Measurements from ENCODE around the gene HEMGN. TPM values are rescaled to one million over a fixed set of nuclear protein-coding genes. Genes with fewer than 3 reads are reported as not detected.
"Not testable (repeated sequence)": the region's sequence is repeated elsewhere in the genome, so short reads cannot be mapped to it uniquely, and the experiment has no call there.

The HEMGN gene
- total RNA-seq, 4 donors from 2014 or later: not detected

DNA sequence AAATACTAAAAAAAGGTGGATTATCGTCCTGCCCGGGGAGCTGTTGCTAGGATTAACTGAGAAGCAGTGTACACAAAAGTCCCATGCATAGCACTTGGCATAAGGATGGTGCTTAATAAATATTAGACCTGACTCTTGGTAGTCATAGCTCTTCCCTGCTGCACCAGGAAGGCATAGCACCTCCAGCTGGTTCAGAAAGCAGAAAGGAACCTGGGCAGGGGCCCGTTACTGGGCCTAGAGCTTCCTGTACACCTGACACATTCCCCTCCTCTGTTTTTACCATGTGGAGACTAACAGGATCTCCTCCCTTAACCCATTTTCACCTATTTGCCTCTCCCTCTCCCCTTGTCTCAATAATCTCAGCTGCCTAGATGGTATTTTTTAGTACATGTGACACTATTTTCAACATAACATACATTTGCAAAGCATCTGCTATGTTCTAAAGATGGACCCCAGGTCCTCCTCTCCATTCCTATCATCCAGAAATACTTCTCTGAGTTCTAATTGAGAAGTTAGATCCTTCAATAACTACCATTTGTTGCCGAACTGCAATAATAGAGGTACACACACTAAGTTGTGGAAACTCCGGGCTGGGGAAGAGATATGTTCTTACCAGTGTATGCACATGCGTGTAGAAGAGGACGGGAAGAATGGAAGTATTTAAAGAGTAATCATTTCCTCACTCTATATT lies 42.0 kb upstream of the HEMGN start:
- WGBS, 2 donors (ENCODE audit: low coverage in 1 of 2): 70 to 78% methylated on average over 6 to 7 of the region's 7 CpGs
- intact Hi-C loops (cut with DNase I; ENCODE audit: low total_unique reads): loop anchor here (5.0 to 10.0 kb wide), 3 partner anchors 55 to 77 kb away; partner anchors contain the start of genes NANS and TRMO
- Histone ChIP-seq H3K36me3 (no peaks in the 10 kb centered on the region), H3K4me3 (no peak overlapping the region), H3K9me3 (no peaks in the 10 kb centered on the region), H3K27ac (peak overlapping the region in 2 of 4 donors; percentile 1 to 100), H3K27me3 (no peaks in the 10 kb centered on the region), H3K4me1 (peaks cover 12 to 23% (median 17%) of the 10 kb centered on the region in 4 donors)
- TF ChIP-seq POLR2AphosphoS5 (IDR thresholded peaks at IDR 0.05): no peak
- no peak for TF ChIP-seq EP300 (IDR thresholded peaks at IDR 0.05; ENCODE audit: low read depth)
- TF ChIP-seq, protein P1, sequence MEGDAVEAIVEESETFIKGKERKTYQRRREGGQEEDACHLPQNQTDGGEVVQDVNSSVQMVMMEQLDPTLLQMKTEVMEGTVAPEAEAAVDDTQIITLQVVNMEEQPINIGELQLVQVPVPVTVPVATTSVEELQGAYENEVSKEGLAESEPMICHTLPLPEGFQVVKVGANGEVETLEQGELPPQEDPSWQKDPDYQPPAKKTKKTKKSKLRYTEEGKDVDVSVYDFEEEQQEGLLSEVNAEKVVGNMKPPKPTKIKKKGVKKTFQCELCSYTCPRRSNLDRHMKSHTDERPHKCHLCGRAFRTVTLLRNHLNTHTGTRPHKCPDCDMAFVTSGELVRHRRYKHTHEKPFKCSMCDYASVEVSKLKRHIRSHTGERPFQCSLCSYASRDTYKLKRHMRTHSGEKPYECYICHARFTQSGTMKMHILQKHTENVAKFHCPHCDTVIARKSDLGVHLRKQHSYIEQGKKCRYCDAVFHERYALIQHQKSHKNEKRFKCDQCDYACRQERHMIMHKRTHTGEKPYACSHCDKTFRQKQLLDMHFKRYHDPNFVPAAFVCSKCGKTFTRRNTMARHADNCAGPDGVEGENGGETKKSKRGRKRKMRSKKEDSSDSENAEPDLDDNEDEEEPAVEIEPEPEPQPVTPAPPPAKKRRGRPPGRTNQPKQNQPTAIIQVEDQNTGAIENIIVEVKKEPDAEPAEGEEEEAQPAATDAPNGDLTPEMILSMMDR (IDR thresholded peaks at IDR 0.05): no peak
- no peak for TF ChIP-seq POLR2A (IDR thresholded peaks at IDR 0.05)
- in situ Hi-C loops (cut with MboI; ENCODE audit: low pct_ligation_motif_present in 1 of 4, low pct_unique_long_range_greater_than_20kb in 1 of 4, low sequenced_read_pairs in 3 of 4): loop anchor here in 1 of 4 donors (25.0 kb wide), 1 partner anchor 107 kb away; no protein-coding TSS in a partner anchor
- DNase-seq: no peak

DNA sequence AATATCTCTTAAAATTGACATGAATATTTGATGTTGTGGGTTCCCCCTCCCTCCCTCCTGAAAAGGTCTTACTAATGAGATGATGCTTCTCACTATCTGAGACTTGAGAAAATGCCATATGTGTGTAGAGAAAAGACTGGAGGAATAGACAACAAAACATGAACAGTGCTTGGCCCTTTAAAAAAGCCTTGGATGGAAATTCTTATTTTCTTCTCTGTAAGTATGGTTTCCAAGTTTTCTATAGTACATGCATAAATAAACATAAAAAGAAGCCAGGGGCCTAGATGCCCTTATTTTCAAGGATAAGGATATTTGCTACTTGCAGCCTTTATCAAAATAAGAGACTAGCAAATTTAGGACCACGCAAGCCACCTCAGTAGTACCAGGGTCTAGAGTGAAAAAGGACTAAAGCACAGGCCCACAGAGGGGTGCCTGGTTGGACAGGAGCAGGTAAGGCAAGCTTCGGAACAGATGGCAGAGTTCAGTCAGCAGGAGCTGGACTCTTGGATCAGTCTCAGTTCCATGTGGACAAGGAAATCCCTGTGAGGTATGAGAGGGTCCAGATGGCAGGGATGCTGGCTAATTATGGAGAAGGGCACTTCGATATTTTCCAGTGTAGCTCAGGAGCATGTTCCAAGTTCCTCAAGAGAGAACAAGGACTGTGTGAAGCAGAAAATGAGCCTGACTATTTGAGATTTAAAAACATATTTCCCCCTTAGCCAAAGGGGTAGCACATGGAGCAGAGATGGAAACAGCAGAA lies 40.6 kb upstream of the HEMGN start:
- Histone ChIP-seq H3K4me3 (no peak overlapping the region), H3K36me3 (no peaks in the 10 kb centered on the region), H3K27ac (no peak overlapping the region), H3K9me3 (no peaks in the 10 kb centered on the region), H3K27me3 (no peaks in the 10 kb centered on the region), H3K4me1 (peaks cover 12 to 23% (median 17%) of the 10 kb centered on the region in 4 donors)
- in situ Hi-C loops (cut with MboI; ENCODE audit: low pct_ligation_motif_present in 1 of 4, low pct_unique_long_range_greater_than_20kb in 1 of 4, low sequenced_read_pairs in 3 of 4) (loop anchor here in 1 of 4 donors (25.0 kb wide), 1 partner anchor 109 kb away; no protein-coding TSS in a partner anchor), intact Hi-C loops (cut with DNase I; ENCODE audit: low total_unique reads) (no loop called here)
- WGBS, 2 donors (ENCODE audit: low coverage in 1 of 2): 89 to 97% methylated on average over 3 of the region's 3 CpGs
- DNase-seq: no peak
- TF ChIP-seq, protein P1 (IDR thresholded peaks at IDR 0.05): no peak
- no peak for TF ChIP-seq POLR2AphosphoS5 (IDR thresholded peaks at IDR 0.05)
- TF ChIP-seq POLR2A (IDR thresholded peaks at IDR 0.05): no peak
- no peak for TF ChIP-seq EP300 (IDR thresholded peaks at IDR 0.05; ENCODE audit: low read depth)

DNA sequence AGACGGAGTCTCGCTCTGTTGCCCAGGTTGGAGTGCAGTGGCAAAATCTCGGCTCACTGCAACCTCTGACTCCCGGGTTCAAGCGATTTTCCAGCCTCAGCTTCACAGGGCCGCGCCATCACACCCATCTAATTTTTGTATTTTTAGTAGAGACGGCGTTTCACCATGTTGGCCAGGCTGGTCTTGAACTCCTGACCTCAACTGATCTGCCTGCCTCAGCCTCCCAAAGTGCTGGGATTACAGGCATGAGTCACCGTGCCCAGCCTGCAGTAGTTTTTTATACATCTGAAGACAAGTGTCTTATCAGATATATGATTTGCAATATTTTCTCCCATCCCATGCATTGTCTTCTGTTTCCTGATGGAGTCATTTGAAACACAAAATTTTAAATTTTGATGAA lies 38.7 kb upstream of the HEMGN start:
- H3K9me3 ChIP-seq; H3K4me3 ChIP-seq; H3K27me3 ChIP-seq; H3K27ac ChIP-seq; H3K36me3 ChIP-seq; intact Hi-C loops (cut with DNase I; ENCODE audit: low total_unique reads); DNase-seq: not testable (repeated sequence)
- WGBS, 2 donors (ENCODE audit: low coverage in 1 of 2): 91 to 100% methylated on average over 5 to 10 of the region's 10 CpGs
- in situ Hi-C loops (cut with MboI; ENCODE audit: low pct_ligation_motif_present in 1 of 4, low pct_unique_long_range_greater_than_20kb in 1 of 4, low sequenced_read_pairs in 3 of 4): loop anchor here in 1 of 4 donors (25.0 kb wide), 1 partner anchor 111 kb away; no protein-coding TSS in a partner anchor
- H3K4me1 ChIP-seq: peaks cover 6 to 11% (median 8%) of the 10 kb centered on the region in 4 donors

DNA sequence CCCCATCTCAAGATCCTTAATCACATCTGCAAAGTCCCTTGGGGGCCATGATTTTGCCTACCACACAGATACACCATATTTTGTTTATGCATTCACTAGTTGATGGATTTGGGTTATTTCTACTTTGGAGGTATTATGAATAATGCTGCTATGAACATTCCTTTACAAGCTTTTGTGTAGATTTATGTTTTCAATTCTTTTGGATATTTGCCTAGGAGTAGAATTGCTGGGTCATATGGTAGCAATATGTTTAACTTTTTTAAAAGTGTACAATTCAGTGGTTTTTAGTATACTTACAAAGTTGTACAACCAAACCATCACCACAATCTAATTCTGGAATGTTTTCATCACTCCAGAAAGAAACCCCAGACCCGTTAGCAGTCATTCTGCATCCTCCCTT lies 37.4 kb upstream of the HEMGN start:
- Histone ChIP-seq H3K9me3 (no peaks in the 10 kb centered on the region), H3K27ac (no peak overlapping the region), H3K4me1 (no peaks in the 10 kb centered on the region), H3K27me3 (peaks cover 10% of the 10 kb centered on the region), H3K4me3 (no peak overlapping the region), H3K36me3 (no peaks in the 10 kb centered on the region)
- no peak for TF ChIP-seq POLR2AphosphoS5 (IDR thresholded peaks at IDR 0.05)
- no peak for TF ChIP-seq EP300 (IDR thresholded peaks at IDR 0.05; ENCODE audit: low read depth)
- TF ChIP-seq, protein P1 (IDR thresholded peaks at IDR 0.05): no peak
- TF ChIP-seq POLR2A (IDR thresholded peaks at IDR 0.05): no peak
- no peak for DNase-seq
- in situ Hi-C loops (cut with MboI; ENCODE audit: low pct_ligation_motif_present in 1 of 4, low pct_unique_long_range_greater_than_20kb in 1 of 4, low sequenced_read_pairs in 3 of 4): loop anchor here in 1 of 4 donors (25.0 kb wide), 1 partner anchor 112 kb away; no protein-coding TSS in a partner anchor
- WGBS, 2 donors (ENCODE audit: low coverage in 1 of 2): 58% methylated on average over 1 of the region's 1 CpG; no CpG with 5 or more reads in 1 of the 2 donors
- intact Hi-C loops (cut with DNase I; ENCODE audit: low total_unique reads): no loop called here
